ENCODE measurements around the gene NINJ1.

Gene NINJ1

DNA sequence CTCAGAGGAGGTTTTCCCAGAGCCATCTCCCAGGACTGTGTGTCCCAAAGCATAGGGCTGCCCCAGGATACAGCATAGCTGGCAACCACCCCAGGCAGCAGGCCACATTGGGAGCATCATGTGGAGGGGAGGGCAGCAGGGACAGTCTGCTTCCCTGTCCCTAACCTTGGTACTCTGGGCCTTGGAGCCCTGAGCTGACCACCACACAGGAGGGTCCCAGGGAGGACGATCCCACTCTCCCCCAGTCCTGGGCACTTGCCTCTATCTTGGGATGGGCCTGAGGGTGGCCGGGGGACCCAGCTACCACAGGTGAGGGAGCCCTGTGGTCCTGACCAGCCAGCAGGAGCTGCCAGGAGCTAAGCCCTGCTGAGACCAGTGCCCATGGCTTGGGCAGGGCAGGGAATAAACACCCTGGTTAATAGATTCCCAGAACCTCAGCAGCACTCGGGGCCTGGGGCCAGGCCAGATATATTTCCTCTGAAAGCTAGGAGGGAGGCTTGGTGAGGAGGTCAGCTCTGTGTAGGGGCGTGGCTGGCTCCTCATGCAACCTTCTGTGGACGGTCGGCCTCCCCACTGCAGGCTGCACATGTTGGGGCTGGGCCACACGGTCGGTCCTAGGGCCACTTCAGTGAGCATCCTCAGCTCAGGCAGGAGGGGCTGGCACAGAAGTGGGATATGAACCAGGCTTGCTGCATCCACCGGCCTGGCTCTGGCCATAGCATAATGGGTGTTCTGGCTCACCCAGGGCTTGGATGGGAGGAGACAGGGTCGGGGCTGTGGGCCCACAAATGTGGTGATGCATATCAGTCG lies 4.2 kb downstream of the NINJ1 start:
- Mint-ChIP-seq H3K27ac (peak overlapping the region; percentile 41), H3K27me3 (no peaks in the 10 kb centered on the region), H3K4me3 (peak overlapping the region; percentile 93), H3K4me1 (peaks cover 77% of the 10 kb centered on the region), H3K9me3 (no peaks in the 10 kb centered on the region), H3K36me3 (no peaks in the 10 kb centered on the region)

DNA sequence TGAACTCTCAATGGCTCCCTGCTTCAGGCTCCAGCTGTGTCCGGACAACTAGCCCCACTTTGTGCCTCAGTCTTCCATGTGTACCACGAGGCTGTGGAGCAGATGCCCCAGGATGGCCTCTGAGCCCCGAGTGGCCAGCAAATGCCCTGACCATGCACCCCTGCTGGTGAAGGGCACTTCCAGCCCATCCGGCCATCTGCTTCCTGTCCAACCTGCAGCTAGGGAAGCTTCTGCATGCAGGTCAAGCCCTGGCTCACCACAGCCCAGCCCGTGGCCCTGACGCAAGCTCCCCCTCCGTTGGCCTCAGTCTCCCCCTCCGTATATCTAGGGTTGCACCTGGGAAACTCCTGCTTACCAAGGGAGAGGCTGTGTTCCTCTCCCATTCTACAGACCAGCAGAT lies 4.8 kb downstream of the NINJ1 start:
- no peaks in the 10 kb centered on the region for H3K27me3 Mint-ChIP-seq
- H3K4me3 Mint-ChIP-seq: no peak overlapping the region
- H3K9me3 Mint-ChIP-seq: no peaks in the 10 kb centered on the region
- peak overlapping the region; percentile 41 for H3K27ac Mint-ChIP-seq
- no peaks in the 10 kb centered on the region for H3K36me3 Mint-ChIP-seq
- H3K4me1 Mint-ChIP-seq: peaks cover 72% of the 10 kb centered on the region

DNA sequence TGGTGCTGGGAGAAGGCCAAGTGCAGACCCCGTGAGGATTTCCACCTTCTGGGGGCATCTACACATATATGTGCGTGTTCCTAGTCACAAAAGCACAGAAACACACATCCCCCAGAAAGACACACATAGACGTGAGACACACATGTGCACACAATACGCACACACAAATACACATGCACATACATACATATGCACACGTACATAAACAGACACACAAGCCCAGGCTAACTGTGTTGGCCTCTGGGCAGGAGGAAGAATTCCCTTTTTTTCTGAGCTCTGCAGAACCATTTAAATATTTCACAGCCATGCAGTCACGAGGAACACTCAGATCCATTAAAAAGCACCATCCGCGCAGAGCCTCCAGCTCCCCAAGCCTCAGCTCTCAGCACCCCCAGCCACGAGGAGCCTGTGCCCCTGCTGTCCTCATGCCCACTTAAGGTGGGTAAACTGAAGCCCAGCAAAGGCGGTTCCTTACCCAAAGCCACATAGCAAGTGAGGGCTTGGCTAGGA lies 5.3 kb downstream of the NINJ1 start:
- peaks cover 72% of the 10 kb centered on the region for H3K4me1 Mint-ChIP-seq
- H3K27me3 Mint-ChIP-seq: no peaks in the 10 kb centered on the region
- H3K4me3 Mint-ChIP-seq: peak overlapping the region; percentile 19

DNA sequence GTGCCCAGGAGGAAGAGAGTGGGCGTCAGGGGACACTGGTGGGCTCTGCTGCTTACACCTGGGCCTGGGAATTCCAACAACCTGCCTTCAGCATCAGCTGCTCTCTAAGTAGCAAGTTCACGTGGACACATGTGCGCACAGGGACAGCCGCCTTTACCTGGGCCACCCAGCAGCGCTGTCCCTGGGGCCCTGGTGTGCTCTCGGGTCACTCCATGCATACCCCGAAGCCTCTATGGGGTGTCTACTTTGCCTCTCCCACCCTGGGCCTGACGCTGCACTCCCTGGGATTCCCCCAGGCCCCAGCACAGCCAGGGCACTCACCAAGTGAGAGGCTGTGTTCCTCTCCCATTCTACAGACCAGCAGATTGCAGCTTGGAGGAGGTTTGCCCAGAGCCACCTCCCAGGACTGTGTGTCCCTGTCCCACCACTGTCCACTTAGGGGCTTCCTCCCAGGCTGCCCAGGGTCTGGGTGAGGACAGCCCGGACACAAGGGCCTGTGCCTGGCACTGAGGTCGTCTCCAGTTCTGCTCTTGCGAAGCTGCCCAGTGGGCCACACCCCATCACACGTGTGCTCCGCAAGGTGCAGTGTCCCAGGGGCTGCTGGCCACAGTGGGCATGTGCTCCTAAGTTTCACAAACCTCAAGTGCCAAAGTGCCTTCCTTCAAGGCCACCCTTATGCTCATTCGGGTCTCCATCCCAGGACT lies 5.9 kb downstream of the NINJ1 start:
- peaks cover 71% of the 10 kb centered on the region for H3K4me1 Mint-ChIP-seq
- peak overlapping the region; percentile 19 for H3K4me3 Mint-ChIP-seq
- H3K36me3 Mint-ChIP-seq: no peaks in the 10 kb centered on the region
- H3K27ac Mint-ChIP-seq: peak overlapping the region; percentile 51
- H3K27me3 Mint-ChIP-seq: no peaks in the 10 kb centered on the region
- H3K9me3 Mint-ChIP-seq: no peaks in the 10 kb centered on the region

More for the DNA sequence above, 5.3 kb downstream of the NINJ1 start:
- Mint-ChIP-seq H3K36me3 (no peaks in the 10 kb centered on the region), H3K27ac (peak overlapping the region; percentile 2), H3K9me3 (no peaks in the 10 kb centered on the region)

DNA sequence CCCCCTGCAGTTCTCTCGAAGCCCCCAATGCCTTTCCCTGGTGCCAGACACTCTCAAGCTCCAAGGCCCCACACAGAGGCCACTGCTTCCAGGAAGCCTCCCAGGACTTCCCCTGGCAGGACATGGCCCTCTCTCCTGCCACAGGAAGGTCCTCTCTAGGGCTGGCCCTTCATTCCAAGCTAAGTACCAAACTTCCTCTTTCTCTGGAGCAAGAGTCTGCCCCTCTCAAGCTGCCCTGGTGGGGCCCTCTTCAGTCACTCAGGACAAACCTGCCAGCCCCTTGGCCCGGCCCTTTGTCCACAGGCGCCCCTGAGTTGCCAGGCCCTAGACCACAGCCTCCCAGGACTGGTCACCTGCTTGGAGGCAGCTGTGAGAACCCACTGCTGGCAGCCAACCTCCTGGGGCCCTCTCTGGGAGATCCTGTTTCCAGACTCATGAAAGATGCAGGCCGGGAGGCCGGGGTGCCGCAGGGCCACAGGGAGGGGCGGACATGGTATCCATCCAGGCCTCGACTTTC lies 6.6 kb downstream of the NINJ1 start:
- Mint-ChIP-seq H3K36me3 (no peaks in the 10 kb centered on the region), H3K27me3 (no peaks in the 10 kb centered on the region), H3K27ac (peak overlapping the region; percentile 62), H3K4me3 (peak overlapping the region; percentile 51), H3K9me3 (no peaks in the 10 kb centered on the region), H3K4me1 (peaks cover 64% of the 10 kb centered on the region)

DNA sequence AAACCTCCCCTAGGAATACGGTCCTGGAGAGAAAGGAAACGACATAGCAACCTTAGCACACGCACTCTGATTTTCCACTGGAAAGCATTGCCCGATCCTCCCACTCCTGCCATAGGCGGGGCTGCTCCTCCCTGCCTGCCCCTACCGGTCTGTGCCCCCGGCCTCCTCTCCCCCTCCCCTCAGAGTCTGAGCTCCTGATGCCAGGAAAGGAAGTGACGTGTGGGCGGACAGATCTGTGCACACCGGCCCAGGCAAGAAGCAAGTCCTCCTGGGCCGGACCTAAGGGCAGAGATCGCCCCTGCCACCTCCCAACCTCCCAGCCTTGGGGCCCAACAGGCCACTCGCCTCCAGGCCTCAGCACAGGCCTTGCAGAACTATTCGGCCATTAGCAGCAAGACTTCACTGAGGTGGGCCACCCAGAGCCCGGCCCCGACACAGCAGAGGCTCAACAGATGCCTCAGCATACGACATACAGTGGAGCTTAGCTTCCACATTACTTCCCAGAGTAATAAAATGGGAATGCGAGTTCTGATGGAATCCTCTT lies 7.2 kb downstream of the NINJ1 start:
- H3K4me1 Mint-ChIP-seq: peaks cover 59% of the 10 kb centered on the region
- no peaks in the 10 kb centered on the region for H3K36me3 Mint-ChIP-seq
- peak overlapping the region; percentile 51 for H3K4me3 Mint-ChIP-seq
- no peaks in the 10 kb centered on the region for H3K9me3 Mint-ChIP-seq
- no peaks in the 10 kb centered on the region for H3K27me3 Mint-ChIP-seq
- peak overlapping the region; percentile 62 for H3K27ac Mint-ChIP-seq

DNA sequence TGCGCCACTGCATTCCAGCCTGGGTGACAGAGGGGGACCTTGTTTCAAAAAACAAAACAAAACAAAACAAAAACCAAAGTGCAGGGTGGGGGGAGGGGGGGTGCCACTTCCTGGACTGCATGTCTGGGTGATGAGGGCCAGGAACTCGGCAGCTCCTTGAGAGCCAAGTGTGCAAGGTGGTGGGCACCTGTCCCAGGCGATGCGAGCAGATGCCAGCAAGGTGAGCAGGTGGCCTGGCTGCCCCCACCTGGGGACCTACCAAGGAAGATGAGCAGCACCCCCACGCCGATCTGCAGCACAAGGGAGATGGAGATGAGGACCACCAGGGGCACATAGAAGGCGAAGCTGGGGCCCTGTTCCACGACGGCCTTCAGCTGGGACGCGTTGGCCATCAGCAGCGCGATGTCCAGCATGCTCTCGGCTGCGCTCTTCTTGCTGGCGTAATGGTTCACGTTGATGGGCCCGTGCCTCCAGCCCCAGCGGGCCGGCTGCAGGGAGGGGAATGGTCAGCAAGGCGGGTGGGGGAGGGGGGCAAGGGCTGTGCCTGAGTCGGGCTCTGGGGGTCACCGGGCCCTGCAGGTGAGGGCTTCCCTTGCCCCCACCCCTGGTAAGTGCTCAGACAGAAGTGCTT lies 7.8 kb downstream of the NINJ1 start:
- H3K27ac Mint-ChIP-seq: peak overlapping the region; percentile 62
- peaks cover 53% of the 10 kb centered on the region for H3K4me1 Mint-ChIP-seq
- peak overlapping the region; percentile 58 for H3K4me3 Mint-ChIP-seq
- no peaks in the 10 kb centered on the region for H3K27me3 Mint-ChIP-seq
- H3K9me3 Mint-ChIP-seq: no peaks in the 10 kb centered on the region
- H3K36me3 Mint-ChIP-seq: peaks cover 2% of the 10 kb centered on the region

DNA sequence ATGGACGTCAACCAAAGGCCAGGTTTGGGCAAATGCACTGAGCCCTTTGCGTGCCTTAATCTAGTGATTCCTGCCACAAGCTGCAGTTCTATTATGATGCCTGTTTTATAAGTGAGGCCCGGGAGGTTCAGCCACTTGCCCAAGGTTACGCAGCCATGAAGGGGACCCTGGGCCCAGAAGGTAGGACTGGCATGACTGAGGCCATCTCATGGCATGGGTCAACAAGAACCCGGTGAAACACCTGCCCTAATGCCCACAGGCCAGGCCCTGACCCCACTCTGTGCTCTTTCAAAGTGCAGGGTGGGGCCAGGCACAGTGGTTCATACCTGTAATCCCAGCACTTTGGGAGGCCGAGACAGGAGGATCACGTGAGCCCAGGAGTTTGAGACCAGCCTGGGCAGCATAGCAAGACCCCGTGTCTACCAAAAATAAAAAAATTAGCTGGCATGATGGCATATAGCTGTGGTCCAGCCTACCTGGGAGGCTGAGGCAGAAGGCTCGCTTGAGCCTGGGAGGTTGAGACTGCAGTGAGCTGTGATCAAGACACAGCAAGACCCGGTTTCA lies 8.6 kb downstream of the NINJ1 start:
- H3K36me3 Mint-ChIP-seq: peaks cover 2% of the 10 kb centered on the region
- H3K27me3 Mint-ChIP-seq: no peaks in the 10 kb centered on the region
- no peaks in the 10 kb centered on the region for H3K9me3 Mint-ChIP-seq
- no peak overlapping the region for H3K27ac Mint-ChIP-seq
- peaks cover 45% of the 10 kb centered on the region for H3K4me1 Mint-ChIP-seq
- H3K4me3 Mint-ChIP-seq: no peak overlapping the region

DNA sequence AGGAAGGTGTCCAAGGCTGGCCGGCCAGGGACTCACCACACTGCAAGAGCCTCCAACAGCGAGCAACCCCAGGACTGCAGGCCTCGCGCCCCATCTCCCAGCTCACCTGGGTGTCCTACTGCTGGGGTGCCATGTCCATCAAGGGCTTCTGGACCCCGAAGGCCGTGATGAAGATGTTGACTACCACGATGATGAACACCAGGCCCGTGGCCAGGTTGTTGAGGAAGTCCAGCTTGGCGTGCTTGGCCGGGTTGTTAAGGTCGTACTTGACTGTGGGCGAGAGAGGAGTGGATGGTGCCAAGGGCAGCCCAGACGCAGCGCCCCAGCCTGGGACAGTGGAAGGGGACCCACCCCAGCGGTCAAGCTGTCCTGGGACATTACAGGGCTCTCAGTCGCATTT lies 9.3 kb downstream of the NINJ1 start:
- no peak overlapping the region for H3K27ac Mint-ChIP-seq
- no peaks in the 10 kb centered on the region for H3K9me3 Mint-ChIP-seq
- H3K27me3 Mint-ChIP-seq: no peaks in the 10 kb centered on the region
- H3K4me1 Mint-ChIP-seq: peaks cover 49% of the 10 kb centered on the region
- H3K36me3 Mint-ChIP-seq: peaks cover 2% of the 10 kb centered on the region
- no peak overlapping the region for H3K4me3 Mint-ChIP-seq

DNA sequence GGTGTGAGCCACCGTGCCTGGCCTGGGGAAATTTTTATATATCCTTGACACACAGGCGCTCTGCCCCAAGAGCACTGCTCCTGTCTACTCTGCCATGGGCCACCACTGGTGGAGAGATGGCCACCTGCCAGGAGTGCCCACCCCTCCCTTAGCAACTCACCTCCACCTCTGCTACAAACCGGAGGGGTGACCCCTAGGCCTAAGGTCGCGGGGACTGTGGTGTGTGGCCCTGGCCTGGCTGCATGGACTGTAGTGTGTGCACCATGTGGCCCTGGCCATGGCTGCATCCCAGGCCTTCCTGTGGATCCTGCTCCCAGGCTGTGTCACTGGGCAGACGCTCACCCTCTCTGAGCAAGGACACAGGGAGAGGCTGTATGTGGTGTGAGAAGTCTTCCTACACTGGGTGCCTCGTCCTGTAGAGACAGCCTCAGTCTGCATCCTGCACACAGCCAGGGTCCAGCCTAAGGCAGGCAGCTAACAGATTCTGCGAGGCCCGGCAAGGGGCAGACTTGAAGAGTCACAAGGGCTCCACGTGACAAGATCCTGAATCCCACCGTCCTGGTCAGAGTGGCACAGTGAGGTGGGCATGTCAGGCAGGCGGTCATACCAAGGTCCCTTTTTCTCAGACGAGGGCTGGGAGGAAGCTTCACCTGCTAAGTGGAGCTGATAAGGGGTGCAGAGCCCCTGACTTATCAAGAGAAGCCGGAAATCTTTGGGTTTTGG lies 10.3 kb downstream of the NINJ1 start:
- Mint-ChIP-seq H3K27me3 (no peaks in the 10 kb centered on the region), H3K36me3 (peaks cover 2% of the 10 kb centered on the region), H3K4me1 (peaks cover 51% of the 10 kb centered on the region), H3K4me3 (no peak overlapping the region), H3K9me3 (no peaks in the 10 kb centered on the region), H3K27ac (no peak overlapping the region)

DNA sequence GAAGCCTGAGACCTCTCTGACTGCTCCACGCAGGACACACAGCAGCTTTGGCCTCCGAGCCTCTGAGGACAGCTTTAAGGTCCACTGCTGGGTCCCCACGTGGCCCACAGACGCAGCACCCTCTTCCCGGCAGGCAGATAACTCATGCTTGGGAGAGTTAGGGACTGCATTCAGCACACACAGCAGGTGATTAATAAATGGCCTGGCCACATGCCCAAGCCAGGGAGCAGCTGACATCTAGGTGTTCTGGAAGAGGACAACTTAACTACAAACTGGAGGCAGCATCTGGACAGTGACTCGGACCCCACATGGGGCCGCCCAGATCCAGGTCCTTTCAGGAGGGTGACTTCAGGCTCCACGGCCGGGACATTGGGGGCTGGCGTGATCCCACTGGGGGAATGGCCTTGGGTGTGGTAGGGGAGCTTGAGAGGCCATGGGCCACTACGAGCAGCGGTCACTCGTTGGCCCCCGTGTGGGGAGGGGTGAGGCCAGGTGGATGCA lies 11.3 kb downstream of the NINJ1 start:
- Mint-ChIP-seq H3K36me3 (peaks cover 2% of the 10 kb centered on the region), H3K27me3 (no peaks in the 10 kb centered on the region), H3K4me1 (peaks cover 41% of the 10 kb centered on the region), H3K27ac (no peak overlapping the region), H3K4me3 (no peak overlapping the region), H3K9me3 (no peaks in the 10 kb centered on the region)

DNA sequence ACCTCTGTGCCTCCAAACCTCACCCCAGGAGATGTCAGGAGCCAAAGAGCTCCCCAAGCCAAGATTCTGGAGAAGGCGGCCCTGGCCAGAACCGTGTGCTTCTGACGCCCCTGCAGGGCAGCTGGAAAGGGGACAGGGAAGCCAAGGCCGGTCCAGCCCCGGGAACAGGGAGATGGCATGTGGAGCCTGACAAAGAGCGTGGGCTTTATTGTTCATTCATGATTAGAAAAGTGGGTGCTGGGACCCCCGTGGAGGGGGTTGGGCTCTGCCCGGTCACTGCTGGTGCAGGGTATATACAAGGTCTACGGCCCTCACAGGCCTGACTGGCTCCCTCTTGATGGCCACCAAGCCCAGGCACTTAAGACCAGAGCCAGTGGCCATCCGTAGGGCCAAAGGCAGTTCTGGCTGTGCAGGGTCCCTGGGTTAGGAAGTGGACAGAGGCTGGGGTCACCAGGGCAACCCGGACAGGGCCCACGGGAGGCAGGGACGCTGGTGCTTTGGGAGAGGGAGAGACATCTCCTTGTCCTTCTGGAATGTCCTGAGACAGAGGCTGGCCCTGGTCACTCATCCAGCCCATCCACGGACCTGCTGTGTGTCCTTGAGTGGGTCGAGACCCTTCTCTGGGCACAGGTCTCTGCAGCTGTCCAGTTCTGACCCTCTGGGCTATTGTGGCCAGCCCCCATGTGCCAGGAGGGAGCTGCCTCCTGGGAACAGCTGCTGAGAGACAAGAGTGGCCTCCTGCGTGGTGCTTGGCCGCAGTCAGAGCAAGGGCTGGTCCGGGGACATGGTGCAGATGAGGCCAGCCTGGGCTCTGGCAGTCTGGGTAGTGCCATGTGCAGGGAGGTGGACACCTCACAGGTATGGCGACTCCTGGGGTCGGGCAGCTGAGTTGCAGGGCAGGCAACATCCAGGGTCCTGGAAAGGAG lies 12.5 kb downstream of the NINJ1 start:
- Mint-ChIP-seq H3K9me3 (no peaks in the 10 kb centered on the region), H3K27ac (no peak overlapping the region), H3K27me3 (no peaks in the 10 kb centered on the region), H3K4me3 (no peak overlapping the region), H3K4me1 (peaks cover 29% of the 10 kb centered on the region), H3K36me3 (peaks cover 2% of the 10 kb centered on the region)

DNA sequence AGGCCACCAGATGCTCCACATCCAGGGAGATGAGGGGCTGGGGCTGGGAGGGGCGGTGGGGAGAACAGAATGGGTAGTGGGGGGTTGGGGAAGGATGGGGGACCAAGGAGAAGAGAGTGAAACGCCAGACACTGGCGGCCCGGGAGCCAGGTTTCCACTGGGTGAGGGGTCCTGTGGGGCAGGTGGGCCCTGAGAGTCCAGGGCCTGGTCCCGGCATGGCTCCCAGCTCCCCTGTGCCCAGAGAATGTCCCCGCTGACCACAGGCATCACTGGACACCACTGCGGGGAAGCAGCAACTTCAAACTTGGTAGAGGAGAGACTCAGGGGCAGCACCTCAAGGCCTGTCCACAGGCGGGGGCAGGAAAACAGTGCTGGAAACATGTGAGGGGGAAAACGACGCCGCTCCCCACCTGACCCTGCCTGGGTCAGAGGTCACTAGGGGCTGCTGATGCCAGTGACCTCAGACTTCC lies 13.2 kb downstream of the NINJ1 start:
- Mint-ChIP-seq H3K27me3 (no peaks in the 10 kb centered on the region), H3K4me3 (no peak overlapping the region), H3K9me3 (no peaks in the 10 kb centered on the region), H3K36me3 (peaks cover 2% of the 10 kb centered on the region), H3K27ac (no peak overlapping the region), H3K4me1 (peaks cover 22% of the 10 kb centered on the region)

Measured in activated naive CD4-positive, alpha-beta T cell treated with anti-CD3 and anti-CD28 coated beads, Interleukin-2, amount 50 U/mL, for 24 hours (primary cell).